HEK293 (cell line): ENCODE results near the gene NUBPL.

Source experiments
- CTCF ChIP-seq: fragments of 450-650 bp; formaldehyde crosslinking; IDR thresholded peaks from 2 replicates; pipeline ENCODE4 v1.5.1; 2016; ENCODE audit warnings: missing biosample characterization, missing genetic modification characterization
- MYNN ChIP-seq: fragments of 450-650 bp; formaldehyde crosslinking; IDR thresholded peaks from 2 replicates; pipeline ENCODE4 v1.5.1; 2016; ENCODE audit warnings: missing biosample characterization, missing genetic modification characterization, borderline replicate concordance
- PRDM10 ChIP-seq: fragments of 450-650 bp; formaldehyde crosslinking; IDR thresholded peaks from 2 replicates; pipeline ENCODE4 v1.5.1; 2016; ENCODE audit warnings: missing biosample characterization, missing genetic modification characterization
- REST ChIP-seq: fragments of 450-650 bp; formaldehyde crosslinking; IDR thresholded peaks from 2 replicates; pipeline ENCODE4 v1.5.1; 2016; ENCODE audit warnings: missing biosample characterization, missing genetic modification characterization
- ZNF404 ChIP-seq: fragments of 450-650 bp; formaldehyde crosslinking; IDR thresholded peaks from 2 replicates; pipeline ENCODE4 v1.5.1; 2017; ENCODE audit warnings: missing biosample characterization, missing genetic modification characterization
- ZNF449 ChIP-seq: fragments of 450-650 bp; formaldehyde crosslinking; IDR thresholded peaks from 2 replicates; pipeline ENCODE4 v1.5.1; 2017; ENCODE audit warnings: missing biosample characterization, mild to moderate bottlenecking, missing genetic modification characterization, moderate library complexity
- ZNF501 ChIP-seq: fragments of 450-650 bp; formaldehyde crosslinking; IDR thresholded peaks from 2 replicates; pipeline ENCODE4 v1.5.1; 2016; ENCODE audit warnings: missing biosample characterization, missing genetic modification characterization
- ZNF707 ChIP-seq: fragments of 450-650 bp; formaldehyde crosslinking; IDR thresholded peaks from 2 replicates; pipeline ENCODE4 v1.5.1; 2016; ENCODE audit warnings: missing biosample characterization, missing genetic modification characterization

- TF ChIP-seq CTCF (tag by site-specific recombination), result no peak
- TF ChIP-seq ZNF449 (tag by site-specific recombination), result no peak
- TF ChIP-seq REST, result no peak
- no peak for TF ChIP-seq ZNF707 (tag by site-specific recombination)
- TF ChIP-seq ZNF501 (tag by site-specific recombination), result no peak
- no peak for TF ChIP-seq PRDM10 (tag by site-specific recombination)
- no peak for TF ChIP-seq MYNN
- TF ChIP-seq ZNF404 (tag by site-specific recombination), result no peak
Measured at GRCh38 chr14:31668348-31668747, 107.1 kb downstream of the NUBPL start.
